ENCODE measurements around the gene BBS7.

DNA sequence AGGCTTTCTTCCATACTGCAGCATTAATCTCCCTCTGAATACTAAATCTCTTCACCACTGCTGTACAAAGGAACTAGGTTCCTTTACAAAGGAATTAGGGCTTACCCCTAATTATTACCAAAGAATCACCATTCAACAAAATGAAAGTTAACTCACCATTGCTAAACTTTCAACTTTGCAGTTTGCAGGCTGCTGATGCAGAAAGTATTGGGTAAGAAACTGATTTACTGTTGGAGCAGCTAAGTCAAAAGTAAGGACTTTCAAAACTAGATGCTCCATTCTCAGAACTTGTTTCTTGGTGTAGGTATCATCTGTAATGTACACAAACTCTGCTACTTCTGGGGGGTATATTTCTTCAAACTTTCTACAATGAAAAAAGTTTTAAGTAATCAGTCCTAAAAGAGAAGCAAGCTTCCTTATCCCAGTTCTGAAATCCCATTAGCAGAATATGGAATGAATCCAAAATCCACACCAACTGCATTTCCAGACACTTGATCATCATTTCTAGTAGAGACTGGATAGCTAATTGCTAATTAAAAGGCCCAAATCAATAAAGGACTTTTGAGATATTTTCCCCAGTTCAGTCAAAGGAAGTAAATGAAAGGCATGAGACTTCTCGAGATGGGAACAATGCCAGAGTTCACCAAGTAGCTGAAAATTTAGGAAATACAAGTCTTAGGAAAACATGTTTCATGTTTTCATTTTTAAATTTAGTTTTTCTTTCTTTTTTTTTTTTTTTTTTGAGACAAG, 50.9 kb downstream of the BBS7 start:
- TF ChIP-seq, protein P1, sequence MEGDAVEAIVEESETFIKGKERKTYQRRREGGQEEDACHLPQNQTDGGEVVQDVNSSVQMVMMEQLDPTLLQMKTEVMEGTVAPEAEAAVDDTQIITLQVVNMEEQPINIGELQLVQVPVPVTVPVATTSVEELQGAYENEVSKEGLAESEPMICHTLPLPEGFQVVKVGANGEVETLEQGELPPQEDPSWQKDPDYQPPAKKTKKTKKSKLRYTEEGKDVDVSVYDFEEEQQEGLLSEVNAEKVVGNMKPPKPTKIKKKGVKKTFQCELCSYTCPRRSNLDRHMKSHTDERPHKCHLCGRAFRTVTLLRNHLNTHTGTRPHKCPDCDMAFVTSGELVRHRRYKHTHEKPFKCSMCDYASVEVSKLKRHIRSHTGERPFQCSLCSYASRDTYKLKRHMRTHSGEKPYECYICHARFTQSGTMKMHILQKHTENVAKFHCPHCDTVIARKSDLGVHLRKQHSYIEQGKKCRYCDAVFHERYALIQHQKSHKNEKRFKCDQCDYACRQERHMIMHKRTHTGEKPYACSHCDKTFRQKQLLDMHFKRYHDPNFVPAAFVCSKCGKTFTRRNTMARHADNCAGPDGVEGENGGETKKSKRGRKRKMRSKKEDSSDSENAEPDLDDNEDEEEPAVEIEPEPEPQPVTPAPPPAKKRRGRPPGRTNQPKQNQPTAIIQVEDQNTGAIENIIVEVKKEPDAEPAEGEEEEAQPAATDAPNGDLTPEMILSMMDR (conservative IDR thresholded peaks at IDR 0.05; ENCODE audit: low read length): no peak
- no peak for TF ChIP-seq EZH2phosphoT487 (IDR thresholded peaks at IDR 0.05; ENCODE audit: borderline replicate concordance)

All from Loucy (cell line).